Sigmoid colon (tissue), 7 donors: Measurements from ENCODE around the gene ZDHHC11. TPM values are rescaled to one million over a fixed set of nuclear protein-coding genes. Genes with fewer than 3 reads are reported as not detected.

ENCODE experiments used
- DNase-seq: peaks from one replicate; pipeline ENCODE4 v3.0.0-alpha.2; 2019
- H3K27ac ChIP-seq, 4 donors: fragments of 200-600 bp; sonication (generic); one replicate each; pipeline ENCODE4 v1.5.1; 2016 to 2019; ENCODE audit warnings: mild to moderate bottlenecking in 1 of 4
- H3K27me3 ChIP-seq, 3 donors: fragments of 200-600 bp; sonication (generic); one replicate each; pipeline ENCODE4 v1.5.1; 2019; ENCODE audit warnings: mild to moderate bottlenecking in 1 of 3
- H3K36me3 ChIP-seq, 4 donors: fragments of 200-600 bp; sonication (generic); one replicate each; pipeline ENCODE4 v1.5.1; 2016 to 2019
- H3K4me1 ChIP-seq, 4 donors: fragments of 200-600 bp; sonication (generic); one replicate each; pipeline ENCODE4 v1.5.1; 2017 to 2019
- H3K4me3 ChIP-seq, 4 donors: fragments of 200-600 bp; sonication (generic); one replicate each; pipeline ENCODE4 v1.5.1; 2017 to 2019; ENCODE audit warnings: mild to moderate bottlenecking in 2 of 4, moderate library complexity in 1 of 4
- H3K9me3 ChIP-seq, 4 donors: fragments of 200-600 bp in 3 of 4; sonication (generic) in 3 of 4; one replicate each; pipeline versions ENCODE4 v1.5.1 to v1.6.1; 2013 to 2019
- EP300 ChIP-seq, 4 donors: sonication (generic); formaldehyde crosslinking; IDR thresholded peaks; one replicate each; pipeline ENCODE4 v1.6.1; 2017; ENCODE audit warnings: antibody characterized with exemption in 4 of 4
- POLR2A ChIP-seq, 2 donors: fragments of 450-650 bp; IDR thresholded peaks; one replicate each; pipeline ENCODE4 v1.6.1; 2016; ENCODE audit warnings: antibody characterized with exemption in 2 of 2, mild to moderate bottlenecking in 2 of 2, moderate library complexity in 2 of 2
- POLR2AphosphoS5 ChIP-seq, 4 donors: sonication (generic); formaldehyde crosslinking; IDR thresholded peaks; one replicate each; pipeline ENCODE4 v1.6.1; 2017; ENCODE audit warnings: antibody characterized with exemption in 4 of 4
- WGBS, 2 donors: extraction: QIAGEN DNeasy Blood & Tissue Kit; methylation state at CpG; one replicate each; pipeline ENCODE4 v1.1.7; 2013; 5-methylcytosine and 5-hydroxymethylcytosine counted together
- intact Hi-C: fragments of 100-400 bp; cut with DNase I; formaldehyde crosslinking; loops from one replicate; pipeline ENCODE4 v1.15.1; 2023
- polyA plus RNA-seq, 3 donors: library from polyadenylated mRNA; stranded (reverse); fragments of 200-250 nt; gene quantifications; one replicate each; pipeline ENCODE4 v1.2.3, GENCODE V29; 2013
- total RNA-seq, 4 donors: library from RNA; depleted of rRNA; stranded (reverse); fragments of >200 nt; gene quantifications; one replicate each; pipeline ENCODE4 v1.1.0, GENCODE V29; 2016
- TF ChIP-seq, protein P1 (sequence below), 4 experiments: fragments of 450-650 bp in 3 of 4; fragments of 200-600 bp in 1 of 4; IDR thresholded peaks; one replicate each; pipeline ENCODE4 v1.5.1; 2016 to 2019; ENCODE audit warnings: antibody characterized with exemption in 4 of 4, mild to moderate bottlenecking in 3 of 4, moderate library complexity in 2 of 4
- donor health status: healthy with polysubstance abuse.
- donor health status: Bipolar disorder and iron deficiency.
- donor health status: healthy.

Gene ZDHHC11
- total and polyA plus RNA-seq, 7 donors, result 0.60 to 8.0 (median 3.7) TPM; not detected in 1

DNA sequence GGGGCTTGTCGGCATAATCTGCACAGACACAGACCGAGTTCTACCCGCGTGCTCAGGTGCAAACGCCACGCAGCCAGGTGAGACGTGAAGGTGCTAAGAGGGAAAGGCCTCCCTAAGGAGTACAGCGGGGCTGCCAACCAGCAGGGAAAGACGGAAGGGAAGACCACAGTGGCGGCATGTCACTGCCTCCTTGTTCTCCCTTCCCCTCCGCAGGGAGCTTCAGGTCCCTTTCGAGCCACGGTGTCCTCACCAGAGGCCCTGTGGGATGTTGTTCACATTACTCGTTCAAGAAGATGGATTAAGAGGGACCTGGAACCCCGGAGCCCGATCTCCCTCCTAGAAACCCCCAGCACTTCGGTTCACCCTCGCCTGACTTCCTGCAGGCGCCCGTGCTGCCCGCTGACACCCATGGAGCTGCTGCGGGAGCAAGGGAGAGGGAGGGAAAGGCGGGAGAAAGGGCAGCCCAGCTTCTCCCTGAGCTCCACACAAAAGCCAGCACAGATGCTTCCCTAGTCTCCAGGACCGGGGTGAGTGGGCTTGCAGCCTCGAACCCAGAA, 41.1 kb upstream of the ZDHHC11 start:
- Histone ChIP-seq H3K9me3 (no peaks in the 10 kb centered on the region), H3K4me3 (peak overlapping the region; percentile 76 to 96 (median 89)), H3K4me1 (peaks cover 0 to 26% (median 21%) of the 10 kb centered on the region in 4 donors), H3K36me3 (peaks cover 11 to 45% (median 27%) of the 10 kb centered on the region in 4 donors), H3K27me3 (no peaks in the 10 kb centered on the region), H3K27ac (peak overlapping the region; percentile 83 to 92 (median 88))
- WGBS, 2 donors, result 14 to 20% methylated on average over 25 of the region's 25 CpGs
- DNase-seq, result no peak
- intact Hi-C loops, result loop anchor here (2.0 to 5.0 kb wide), 3 partner anchors 107 to 450 kb away; partner anchors contain the start of genes EXOC3 and ZDHHC11B
- TF ChIP-seq EP300 (IDR thresholded peaks at IDR 0.05) (no peak), POLR2A (IDR thresholded peaks at IDR 0.05) (no peak), POLR2AphosphoS5 (IDR thresholded peaks at IDR 0.05) (no peak)
- TF ChIP-seq, protein P1, sequence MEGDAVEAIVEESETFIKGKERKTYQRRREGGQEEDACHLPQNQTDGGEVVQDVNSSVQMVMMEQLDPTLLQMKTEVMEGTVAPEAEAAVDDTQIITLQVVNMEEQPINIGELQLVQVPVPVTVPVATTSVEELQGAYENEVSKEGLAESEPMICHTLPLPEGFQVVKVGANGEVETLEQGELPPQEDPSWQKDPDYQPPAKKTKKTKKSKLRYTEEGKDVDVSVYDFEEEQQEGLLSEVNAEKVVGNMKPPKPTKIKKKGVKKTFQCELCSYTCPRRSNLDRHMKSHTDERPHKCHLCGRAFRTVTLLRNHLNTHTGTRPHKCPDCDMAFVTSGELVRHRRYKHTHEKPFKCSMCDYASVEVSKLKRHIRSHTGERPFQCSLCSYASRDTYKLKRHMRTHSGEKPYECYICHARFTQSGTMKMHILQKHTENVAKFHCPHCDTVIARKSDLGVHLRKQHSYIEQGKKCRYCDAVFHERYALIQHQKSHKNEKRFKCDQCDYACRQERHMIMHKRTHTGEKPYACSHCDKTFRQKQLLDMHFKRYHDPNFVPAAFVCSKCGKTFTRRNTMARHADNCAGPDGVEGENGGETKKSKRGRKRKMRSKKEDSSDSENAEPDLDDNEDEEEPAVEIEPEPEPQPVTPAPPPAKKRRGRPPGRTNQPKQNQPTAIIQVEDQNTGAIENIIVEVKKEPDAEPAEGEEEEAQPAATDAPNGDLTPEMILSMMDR (IDR thresholded peaks at IDR 0.05), result no peak

DNA sequence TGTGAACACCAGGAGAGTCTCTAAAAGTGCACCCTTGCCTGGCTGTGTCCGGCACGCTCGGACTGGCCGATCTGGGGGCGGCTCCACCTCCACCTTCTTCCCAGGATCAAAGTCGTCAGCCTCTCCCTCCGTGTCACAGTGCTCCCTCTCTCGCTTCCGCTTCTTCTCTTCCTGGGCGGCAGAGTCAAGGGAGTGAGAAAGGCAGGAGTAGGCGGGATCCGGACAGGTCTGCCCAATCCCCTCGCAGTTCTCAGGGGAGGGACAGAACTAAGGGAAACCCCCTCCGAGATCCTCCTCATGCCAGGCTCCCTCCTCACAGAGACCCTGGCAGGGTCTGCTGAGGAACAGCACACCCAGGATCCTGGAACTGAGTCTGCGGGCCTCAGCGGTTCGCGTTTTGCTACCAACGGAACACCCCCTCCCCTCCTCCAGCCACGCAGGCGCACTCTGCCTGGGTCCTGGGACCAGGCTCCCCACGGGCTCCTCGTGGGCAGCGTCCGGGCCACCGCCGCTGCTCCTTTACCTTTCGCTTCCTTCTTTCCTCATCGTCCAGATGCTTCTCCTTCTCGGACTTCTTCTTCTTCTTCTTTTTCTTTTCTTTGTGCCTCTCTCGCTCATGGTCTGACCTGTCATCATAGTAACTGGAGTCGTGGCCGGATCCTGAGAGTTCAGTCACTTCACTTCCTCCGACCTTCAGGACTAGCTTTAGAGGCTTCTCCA, 40.5 kb upstream of the ZDHHC11 start:
- Histone ChIP-seq H3K36me3 (peaks cover 14 to 51% (median 33%) of the 10 kb centered on the region in 4 donors), H3K27me3 (no peaks in the 10 kb centered on the region), H3K27ac (peak overlapping the region in 3 of 4 donors; percentile 86 to 92 (median 89)), H3K4me1 (peaks cover 0 to 26% (median 21%) of the 10 kb centered on the region in 4 donors), H3K4me3 (peak overlapping the region in 3 of 4 donors; percentile 85 to 96 (median 93)), H3K9me3 (no peaks in the 10 kb centered on the region)
- TF ChIP-seq EP300 (IDR thresholded peaks at IDR 0.05), result no peak
- 67 to 84% methylated on average over 34 of the region's 34 CpGs for WGBS, 2 donors
- intact Hi-C loops, result loop anchor here (5.0 kb wide), 1 partner anchor 449 kb away; the partner anchor contains the start of gene EXOC3
- peak; percentile 46 for DNase-seq

DNA sequence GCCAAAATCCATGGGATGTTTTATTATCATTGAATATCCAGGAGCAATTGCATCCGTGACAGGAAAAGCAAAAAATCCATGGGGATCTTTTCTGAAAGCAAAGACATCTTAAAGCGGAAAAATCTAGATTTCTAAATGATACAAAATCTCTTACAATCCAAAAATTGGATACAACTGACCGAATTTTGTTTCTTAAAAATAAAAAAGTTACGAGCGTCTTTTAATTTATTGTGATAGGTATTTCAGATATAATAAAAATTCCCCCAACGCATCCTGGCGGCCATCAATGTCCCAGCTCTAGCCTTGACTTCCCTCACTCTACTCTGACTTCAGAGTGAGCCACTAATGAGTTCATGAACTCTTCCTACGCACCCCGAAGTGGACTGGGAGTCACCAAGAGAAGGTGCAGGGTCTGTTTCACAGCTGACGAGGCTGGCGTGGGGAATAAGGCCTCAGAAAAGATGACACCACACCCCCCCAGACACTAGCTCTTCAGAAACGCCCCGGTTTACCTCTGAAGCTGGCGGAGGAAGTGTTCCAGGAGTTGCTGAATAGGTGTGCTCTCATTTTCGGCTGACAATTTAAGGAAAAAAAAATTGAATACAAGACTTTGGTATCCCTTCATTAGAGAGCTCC, 38.4 kb upstream of the ZDHHC11 start:
- Histone ChIP-seq H3K27me3 (no peaks in the 10 kb centered on the region), H3K36me3 (peaks cover 25 to 72% (median 53%) of the 10 kb centered on the region in 4 donors), H3K4me1 (peaks cover 0 to 26% (median 21%) of the 10 kb centered on the region in 4 donors), H3K9me3 (no peaks in the 10 kb centered on the region), H3K27ac (no peak overlapping the region), H3K4me3 (no peak overlapping the region)
- TF ChIP-seq POLR2AphosphoS5 (IDR thresholded peaks at IDR 0.05) (no peak), EP300 (IDR thresholded peaks at IDR 0.05) (no peak), POLR2A (IDR thresholded peaks at IDR 0.05) (no peak)
- TF ChIP-seq, protein P1 (IDR thresholded peaks at IDR 0.05), result no peak
- 96% methylated on average over 15 of the region's 15 CpGs for WGBS, 2 donors
- intact Hi-C loops, result no loop called here
- DNase-seq, result peak; percentile 30

DNA sequence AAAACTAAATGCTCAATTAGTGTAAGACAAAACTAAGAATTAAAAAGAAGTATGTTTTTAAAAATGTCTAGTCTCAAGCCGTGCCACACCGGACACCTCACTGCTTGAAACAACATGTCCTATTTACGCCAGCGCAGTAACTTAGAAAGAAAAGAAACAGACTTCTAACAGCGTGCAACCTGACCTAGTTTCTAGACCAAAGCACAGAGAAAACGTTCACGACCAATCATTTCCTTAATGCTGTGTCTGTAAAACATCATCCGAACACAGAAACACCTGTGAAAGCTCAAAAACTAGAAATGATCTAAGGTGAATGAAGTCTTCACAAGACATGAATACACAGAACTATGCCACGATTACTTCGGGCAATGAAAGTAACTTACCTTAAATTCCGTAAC, 37.9 kb upstream of the ZDHHC11 start:
- intact Hi-C loops, result no loop called here
- 91 to 95% methylated on average over 11 of the region's 11 CpGs for WGBS, 2 donors
- Histone ChIP-seq H3K27me3 (no peaks in the 10 kb centered on the region), H3K4me3 (no peak overlapping the region), H3K4me1 (peaks cover 0 to 26% (median 21%) of the 10 kb centered on the region in 4 donors), H3K9me3 (no peaks in the 10 kb centered on the region), H3K27ac (no peak overlapping the region), H3K36me3 (peaks cover 28 to 78% (median 57%) of the 10 kb centered on the region in 4 donors)
- DNase-seq, result no peak
- TF ChIP-seq, protein P1 (IDR thresholded peaks at IDR 0.05), result no peak
- TF ChIP-seq POLR2AphosphoS5 (IDR thresholded peaks at IDR 0.05), result no peak
- no peak for TF ChIP-seq POLR2A (IDR thresholded peaks at IDR 0.05)
- TF ChIP-seq EP300 (IDR thresholded peaks at IDR 0.05), result no peak
